Left kidney (tissue), 2 donors: ENCODE measurements around the gene HCFC1. TPM values are rescaled to one million over a fixed set of nuclear protein-coding genes. Genes with fewer than 3 reads are reported as not detected.

Experiments used
- DNase-seq: peaks from one replicate; pipeline ENCODE4 v3.0.0-alpha.2; 2013
- polyA plus RNA-seq: library from polyadenylated mRNA; unstranded; fragments of 120-200 nt; gene quantifications from one replicate; pipeline ENCODE4 v1.2.1, GENCODE V29; 2013; ENCODE audit not compliant: insufficient read length

The HCFC1 gene
- polyA plus RNA-seq, 1 donor, result 43.2 TPM

GRCh38 chrX:153905481-153906095, 66.0 kb downstream of the HCFC1 start:
- DNase-seq, result no peak

DNA sequence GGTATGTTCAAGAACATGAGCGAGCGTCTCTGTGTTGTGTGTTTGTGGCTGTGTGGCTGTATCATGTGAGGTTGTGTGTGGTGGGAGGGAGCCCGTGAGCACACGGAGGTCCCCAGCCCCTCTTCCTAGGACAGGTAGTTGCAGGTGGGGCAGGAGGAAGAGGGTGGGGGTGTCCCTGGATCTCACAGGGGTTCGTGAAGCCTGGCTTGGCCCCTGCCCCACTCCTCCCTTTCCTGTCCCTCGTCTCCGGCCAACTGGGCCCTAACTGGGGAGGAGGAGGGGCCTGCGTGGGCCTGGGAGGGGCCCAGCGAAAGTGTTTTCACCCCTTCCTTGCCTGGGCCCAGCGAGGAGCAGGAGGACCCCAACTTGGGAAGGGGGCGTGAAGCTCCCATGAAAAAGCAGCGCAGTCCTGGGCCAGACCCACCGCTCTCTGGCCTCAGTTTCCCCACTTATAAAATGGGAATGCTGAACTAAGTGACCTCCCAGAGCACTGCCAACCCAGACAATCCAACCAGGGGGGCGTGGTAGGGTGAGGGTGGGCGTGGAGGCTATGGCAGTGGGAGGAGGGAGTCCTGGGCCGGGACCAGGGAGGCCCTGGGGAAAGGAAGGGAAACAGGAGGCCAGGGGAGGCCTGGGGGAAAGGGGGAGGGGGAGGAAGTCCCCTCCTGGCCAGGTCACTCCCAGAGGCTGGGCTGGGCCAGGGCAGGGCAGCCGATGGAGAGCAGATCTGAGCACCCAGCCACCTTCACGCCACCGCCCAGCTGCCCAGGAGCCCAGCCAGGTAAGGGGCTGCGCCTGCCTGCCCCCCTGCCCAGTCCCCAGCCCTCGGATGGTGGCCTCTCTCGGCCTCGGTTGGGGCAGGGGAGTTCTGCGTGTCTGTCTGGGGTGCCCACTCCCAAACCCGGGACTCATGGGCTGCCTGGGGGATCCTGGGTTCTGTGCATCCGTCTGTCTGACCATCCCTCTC, 67.3 kb downstream of the HCFC1 start, which contains the start of gene AVPR2:
Gene AVPR2, plus strand, starts transcription at position 683 of the 967 bp plus-strand sequence. CDS start 473 bp downstream, outside the sequence.
- DNase-seq, result no peak

DNA sequence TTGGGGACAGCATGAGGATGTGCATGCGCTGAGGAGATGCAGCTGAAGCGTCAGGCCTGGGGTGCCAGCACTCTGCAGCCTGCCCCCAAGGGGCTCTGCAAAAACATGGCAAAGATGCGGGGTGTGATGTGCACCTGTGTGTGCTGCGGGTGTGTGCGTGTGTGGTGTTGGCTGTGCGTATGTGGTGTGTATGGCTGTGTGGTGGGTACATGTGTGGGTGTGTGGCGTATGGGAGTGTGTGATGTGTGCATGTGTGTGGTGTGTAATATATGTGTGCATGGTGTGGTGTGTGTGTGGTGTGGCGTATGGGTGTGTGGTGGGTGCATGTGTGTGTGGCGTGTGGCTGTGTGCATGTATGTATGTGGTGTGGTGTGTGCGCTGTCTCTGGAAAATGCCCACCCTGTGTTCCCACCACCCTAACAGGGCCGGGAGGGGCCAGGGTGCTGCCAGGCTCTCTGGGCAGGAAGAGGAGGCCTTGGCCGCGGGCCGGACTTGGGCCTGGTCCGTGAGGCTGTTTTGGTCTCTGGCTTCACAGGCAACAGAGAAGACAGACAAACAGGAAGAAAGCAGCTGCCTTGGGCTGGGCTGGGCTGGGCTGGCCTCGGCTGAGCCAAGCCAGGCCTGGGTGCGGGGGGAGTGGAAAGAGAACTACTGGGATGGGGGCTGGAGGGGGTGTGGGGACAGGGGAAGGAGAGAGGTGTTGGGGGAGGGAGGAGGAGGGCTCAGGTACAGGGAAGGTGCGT, 68.2 kb downstream of the HCFC1 start:
- DNase-seq, result no peak

DNA sequence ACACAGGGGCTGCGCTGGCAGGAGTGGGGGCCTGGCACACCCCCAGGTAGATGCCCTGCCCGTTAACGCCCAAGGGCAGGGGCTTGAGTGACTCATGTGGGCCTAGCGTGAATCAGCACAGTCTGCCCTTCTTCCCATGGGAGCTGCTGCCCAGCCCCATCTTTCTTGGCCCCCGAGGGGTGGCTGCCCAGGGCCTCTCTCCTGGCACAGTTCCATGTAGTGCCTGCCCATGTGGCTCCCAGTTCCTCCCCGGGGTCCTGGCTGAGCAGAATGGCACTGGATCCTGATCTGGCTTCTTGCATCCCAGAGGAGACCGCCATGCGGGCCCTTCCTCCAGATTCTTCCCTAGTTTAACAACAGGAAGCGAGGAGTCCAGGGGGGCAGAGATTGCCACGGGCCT, 69.2 kb downstream of the HCFC1 start:
- DNase-seq, result no peak

DNA sequence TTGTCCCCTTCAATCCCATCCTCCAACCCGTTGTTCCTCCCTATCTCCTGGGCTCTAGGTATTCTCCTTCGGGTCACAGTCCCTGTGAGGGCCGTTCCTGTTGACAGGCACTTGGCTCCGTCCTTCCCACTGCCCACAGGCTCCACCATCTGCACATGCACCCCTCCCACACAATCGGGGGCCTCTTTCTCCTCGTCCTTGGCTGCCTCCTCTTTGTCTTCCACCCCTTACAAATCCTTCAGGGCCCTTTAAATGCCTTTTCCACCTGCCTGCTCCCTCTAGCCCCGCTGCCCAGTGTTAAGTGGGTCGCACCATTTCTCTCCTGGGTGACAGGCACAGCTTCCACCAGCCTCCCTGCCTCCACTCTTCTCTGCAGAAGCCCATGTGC, 69.9 kb downstream of the HCFC1 start:
- DNase-seq, result no peak

GRCh38 chrX:153900831-153901752, 70.5 kb downstream of the HCFC1 start:
- DNase-seq, result no peak

DNA sequence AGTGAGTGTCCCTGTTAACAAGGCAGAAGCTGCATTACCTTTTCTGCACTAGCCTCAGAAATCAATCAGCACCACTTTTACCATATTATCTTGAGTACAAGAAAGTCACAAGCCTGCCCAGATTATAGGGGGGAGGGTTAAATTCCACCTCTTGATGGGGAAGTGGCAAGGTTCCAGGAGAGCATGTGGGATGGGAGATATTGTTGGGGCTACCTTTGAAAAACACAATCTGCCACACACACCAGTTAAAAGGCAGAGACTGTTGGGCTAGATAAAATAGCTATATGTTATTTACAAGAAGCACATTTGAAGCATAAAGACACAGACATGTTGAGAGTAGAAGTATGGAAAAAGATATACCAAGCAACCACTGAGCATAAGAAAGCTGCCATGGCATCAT, 73.7 kb downstream of the HCFC1 start:
- DNase-seq, result no peak

Other genes with a start within 250 kb of the HCFC1 start
- 184 TPM for gene BCAP31, start 247.4 kb downstream of the HCFC1 start, polyA plus RNA-seq
- 6.4 TPM for gene ABCD1, start 247.0 kb downstream of the HCFC1 start, polyA plus RNA-seq
- gene PLXNB3, start 207.6 kb downstream of the HCFC1 start, polyA plus RNA-seq, result 1.5 TPM
- 0.73 TPM for gene SRPK3, start 190.8 kb downstream of the HCFC1 start, polyA plus RNA-seq
- gene IDH3G, start 177.4 kb downstream of the HCFC1 start, polyA plus RNA-seq, result 70.1 TPM
- 134 TPM for gene SSR4, start 177.2 kb downstream of the HCFC1 start, polyA plus RNA-seq
- gene PDZD4, start 141.3 kb downstream of the HCFC1 start, polyA plus RNA-seq, result 8.5 TPM
- 46.9 TPM for gene L1CAM, start 85.6 kb downstream of the HCFC1 start, polyA plus RNA-seq
- 2.0 TPM for gene AVPR2, start 67.1 kb downstream of the HCFC1 start, polyA plus RNA-seq
- 29.1 TPM for gene ARHGAP4, start 45.6 kb downstream of the HCFC1 start, polyA plus RNA-seq
- 62.1 TPM for gene NAA10, start 36.8 kb downstream of the HCFC1 start, polyA plus RNA-seq
- gene RENBP, start 27.2 kb downstream of the HCFC1 start, polyA plus RNA-seq, result 20.7 TPM
- gene TMEM187, start 936 bp upstream of the HCFC1 start, polyA plus RNA-seq, result 5.2 TPM
- 54.3 TPM for gene IRAK1, start 48.1 kb upstream of the HCFC1 start, polyA plus RNA-seq
- 29.0 TPM for gene MECP2, start 125.9 kb upstream of the HCFC1 start, polyA plus RNA-seq
- gene OPN1LW, start 172.4 kb upstream of the HCFC1 start, polyA plus RNA-seq, result not detected
- gene OPN1MW, start 210.8 kb upstream of the HCFC1 start, polyA plus RNA-seq, result not detected
- not detected for gene OPN1MW2, start 247.9 kb upstream of the HCFC1 start, polyA plus RNA-seq